T47D (cell line): ENCODE results near the gene SRGAP2B.
"Not testable (repeated sequence)": the region's sequence is repeated elsewhere in the genome, so short reads cannot be mapped to it uniquely, and the experiment has no call there.

Experiments used
- DNase-seq, 2 experiments: peaks; one replicate each; pipeline versions ENCODE4 v3.0.0 to v3.0.0-alpha.2; 2011 to 2012; ENCODE audit warnings: low read depth in 1 of 2, low spot score in 1 of 2
- in situ Hi-C: cut with HindIII; loops from 2 replicates; pipeline ENCODE4 v1.10.0; 2016; ENCODE audit warnings: low sequenced_read_pairs, low pct_unique_long_range_greater_than_20kb

SRGAP2B gene

DNA sequence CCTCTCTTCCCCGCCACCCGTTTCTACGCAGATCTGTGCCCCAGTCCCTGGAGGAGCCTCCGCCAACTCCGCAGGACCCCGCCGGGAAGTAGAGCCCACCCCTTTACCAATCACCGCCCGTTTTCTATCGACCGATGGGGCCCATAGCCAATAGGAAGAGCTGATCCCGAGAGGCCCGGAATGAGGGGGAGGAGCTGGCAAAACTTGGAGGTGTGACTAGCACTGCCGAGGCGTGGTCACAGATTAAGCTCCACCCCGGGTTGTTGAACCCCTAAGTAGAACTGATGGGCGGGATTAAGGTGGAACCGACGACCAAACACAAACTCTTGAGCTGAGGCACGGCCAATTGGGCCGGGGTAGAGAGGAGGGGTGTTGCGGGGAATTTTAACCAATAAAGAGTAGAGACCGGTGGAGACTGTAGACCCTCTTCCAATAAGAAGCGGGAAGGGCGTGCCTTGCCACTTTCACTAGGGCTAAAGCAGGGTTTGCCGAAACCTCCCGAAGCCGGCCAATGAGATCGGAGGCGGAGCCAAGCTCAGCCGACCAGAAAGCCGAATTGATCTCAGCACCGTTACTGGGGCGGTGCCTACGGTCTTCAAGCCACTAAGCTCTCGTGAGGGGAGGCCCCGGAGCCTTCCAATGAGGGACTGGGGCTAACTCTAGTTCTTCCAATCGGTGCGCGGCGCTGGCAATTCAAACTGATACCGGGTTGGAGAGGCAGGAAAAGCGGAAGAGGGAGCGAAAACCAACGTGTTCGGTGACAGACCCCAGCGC is at the start of gene SRGAP2B, which contains the start of gene FAM72D:
TSS of gene SRGAP2B (minus strand) at position 45 of the 774 bp plus-strand sequence. CDS start 2,427 bp downstream, outside the sequence.
TSS of gene FAM72D (plus strand) at position 691 of the 774 bp plus-strand sequence. CDS start 874 bp downstream, outside the sequence.
- in situ Hi-C loops = not testable (repeated sequence)

DNA sequence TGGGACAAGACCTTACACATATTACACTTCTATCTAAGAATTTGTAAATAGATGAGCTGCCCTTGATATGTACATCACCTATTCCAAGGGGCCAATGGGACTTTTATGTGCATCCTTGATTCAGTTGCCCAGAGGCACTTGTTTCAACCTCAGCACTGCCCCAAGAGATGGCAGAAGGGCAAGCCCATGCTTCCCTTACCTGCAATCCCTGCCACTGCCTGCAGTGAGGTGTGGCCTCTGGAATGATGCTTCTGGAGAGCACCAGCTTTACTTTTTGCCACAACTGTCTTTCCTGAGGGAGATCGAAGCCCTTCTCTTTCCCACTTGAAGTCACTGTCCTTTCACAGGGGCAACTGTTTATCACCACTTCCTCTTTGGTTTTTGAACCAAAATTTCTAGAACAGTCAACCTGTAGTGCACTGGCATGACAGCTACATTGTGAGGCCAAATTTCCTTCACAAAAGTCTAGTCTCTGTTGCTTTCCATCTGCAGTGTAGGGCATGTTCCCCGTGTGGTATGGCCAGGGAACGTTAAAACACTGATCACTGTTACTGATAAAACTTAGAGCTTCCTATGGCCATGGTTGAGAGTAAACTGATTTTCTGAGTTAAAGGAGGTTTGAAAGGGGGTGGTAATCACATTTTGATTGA is 49.3 kb upstream of the SRGAP2B start:
- DNase-seq, in situ Hi-C loops: not testable (repeated sequence)

More for the DNA sequence above, at the start of gene SRGAP2B, which contains the start of gene FAM72D:
- DNase-seq = not testable (repeated sequence)

- DNase-seq, in situ Hi-C loops: not testable (repeated sequence)
These were observed 45.4 kb upstream of the SRGAP2B start for GRCh38 chr1:145140549-145140948.

DNA sequence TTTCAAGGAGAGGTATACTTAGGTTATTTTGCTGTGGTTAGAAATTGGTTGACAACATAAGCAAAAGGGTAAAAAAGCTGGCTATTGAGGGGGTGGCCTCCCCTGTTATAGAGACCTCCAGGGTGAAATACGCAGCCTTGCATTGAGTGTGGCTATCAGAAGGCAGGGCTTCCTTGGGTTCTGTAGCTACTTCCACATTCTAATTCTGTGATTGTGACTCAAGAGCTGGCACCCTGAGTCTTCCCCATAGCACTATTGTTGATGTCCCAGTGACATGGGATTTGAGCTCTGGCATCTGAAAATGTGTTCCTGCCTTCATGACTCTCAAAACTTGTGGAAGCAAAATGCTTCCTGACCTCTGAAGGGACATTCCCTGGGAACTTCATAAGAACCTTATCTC is 39.3 kb upstream of the SRGAP2B start:
- DNase-seq, in situ Hi-C loops: not testable (repeated sequence)

DNA sequence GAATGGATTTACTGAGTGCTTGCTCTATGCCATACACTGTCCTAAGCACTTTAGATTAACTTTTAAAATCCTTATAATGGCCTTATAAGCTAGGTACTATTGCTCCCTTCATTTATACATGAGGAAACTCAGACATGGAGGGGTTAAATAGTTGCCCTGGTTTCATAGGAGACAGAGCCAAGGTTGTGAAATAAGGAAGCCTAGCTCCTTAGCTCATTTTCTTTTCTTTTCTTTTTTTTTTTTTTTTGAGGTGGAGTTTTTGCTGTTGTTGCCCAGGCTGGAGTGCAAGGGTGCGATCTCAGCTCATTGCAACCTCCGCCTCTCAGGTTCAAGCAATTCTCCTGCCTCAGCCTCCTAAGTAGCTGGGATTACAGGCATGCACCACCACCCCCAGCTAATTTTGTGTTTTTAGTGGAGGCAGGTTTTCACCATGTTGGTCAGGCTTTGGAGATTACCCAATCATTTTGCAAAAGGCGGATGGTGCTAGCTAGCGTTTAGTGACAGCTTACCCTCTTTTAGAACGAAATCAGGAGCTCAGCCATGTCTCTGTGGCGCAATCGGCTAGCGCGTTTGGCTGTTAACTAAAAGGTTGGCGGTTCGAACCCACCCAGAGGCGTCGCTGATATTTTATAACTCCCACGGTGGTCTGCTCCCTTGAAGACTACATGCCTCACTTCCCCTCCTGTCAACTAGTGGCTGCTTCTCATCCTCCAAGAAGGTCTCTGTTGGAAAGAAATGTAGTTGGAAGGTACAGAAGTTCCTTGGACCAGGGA is 33.8 kb upstream of the SRGAP2B start:
- DNase-seq, in situ Hi-C loops: not testable (repeated sequence)

DNA sequence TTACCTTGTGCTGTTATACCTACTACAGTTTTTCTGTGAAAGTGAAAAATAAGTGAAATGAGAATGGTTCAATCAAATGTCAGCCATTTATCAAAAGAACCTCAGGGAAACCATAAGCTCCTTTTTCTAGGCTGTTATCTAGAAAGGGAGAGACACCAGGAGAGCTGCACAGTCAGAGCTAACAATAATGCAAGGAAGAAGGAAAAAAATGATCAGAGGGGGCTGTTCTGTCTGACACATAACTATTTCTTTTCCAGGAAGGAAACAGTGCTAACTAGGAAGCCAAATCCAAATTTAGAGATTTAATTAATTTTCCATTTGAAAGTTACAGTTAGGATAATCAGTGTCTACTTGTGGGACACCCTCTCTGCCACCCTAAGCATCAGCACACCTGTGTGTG is 32.0 kb upstream of the SRGAP2B start:
- in situ Hi-C loops, DNase-seq: not testable (repeated sequence)

DNA sequence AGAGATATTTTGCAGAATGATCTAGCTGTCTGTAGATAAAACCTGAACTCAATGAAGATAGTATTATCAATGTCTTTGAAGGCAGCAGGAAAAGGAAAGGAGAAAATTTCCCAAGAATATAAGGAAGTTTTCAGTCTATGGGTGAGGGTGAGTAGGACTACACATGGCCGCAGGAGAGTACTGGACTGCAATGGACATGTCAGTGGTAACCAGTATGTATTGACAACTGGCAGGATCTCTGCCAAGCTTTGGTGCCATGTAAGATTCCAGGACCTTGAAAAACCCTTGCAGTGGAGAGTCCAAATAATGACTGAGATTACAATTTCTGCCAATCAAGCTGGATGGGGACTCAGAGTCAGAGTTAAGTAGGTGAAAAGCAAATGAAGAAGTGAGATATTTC is 30.0 kb upstream of the SRGAP2B start:
- in situ Hi-C loops, DNase-seq: not testable (repeated sequence)

- in situ Hi-C loops, DNase-seq: not testable (repeated sequence)
These were observed 29.0 kb upstream of the SRGAP2B start for GRCh38 chr1:145123992-145124641.

DNA sequence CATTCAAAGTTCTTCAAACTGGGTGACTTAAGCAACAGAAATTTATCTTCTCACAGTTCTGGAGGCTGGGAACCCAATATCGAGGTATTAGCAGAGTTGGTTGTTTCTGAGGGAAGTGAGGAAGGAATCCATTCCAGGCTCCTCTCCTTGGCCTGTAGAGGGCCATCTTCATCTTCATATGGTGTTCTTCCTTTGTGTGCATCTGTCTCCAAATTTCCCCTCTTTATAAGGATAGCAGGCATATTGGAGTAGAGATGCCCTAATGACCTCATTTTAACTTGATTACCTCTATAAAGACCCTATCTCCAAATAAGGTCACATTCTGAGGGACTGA is 27.9 kb upstream of the SRGAP2B start:
- DNase-seq, in situ Hi-C loops: not testable (repeated sequence)

DNA sequence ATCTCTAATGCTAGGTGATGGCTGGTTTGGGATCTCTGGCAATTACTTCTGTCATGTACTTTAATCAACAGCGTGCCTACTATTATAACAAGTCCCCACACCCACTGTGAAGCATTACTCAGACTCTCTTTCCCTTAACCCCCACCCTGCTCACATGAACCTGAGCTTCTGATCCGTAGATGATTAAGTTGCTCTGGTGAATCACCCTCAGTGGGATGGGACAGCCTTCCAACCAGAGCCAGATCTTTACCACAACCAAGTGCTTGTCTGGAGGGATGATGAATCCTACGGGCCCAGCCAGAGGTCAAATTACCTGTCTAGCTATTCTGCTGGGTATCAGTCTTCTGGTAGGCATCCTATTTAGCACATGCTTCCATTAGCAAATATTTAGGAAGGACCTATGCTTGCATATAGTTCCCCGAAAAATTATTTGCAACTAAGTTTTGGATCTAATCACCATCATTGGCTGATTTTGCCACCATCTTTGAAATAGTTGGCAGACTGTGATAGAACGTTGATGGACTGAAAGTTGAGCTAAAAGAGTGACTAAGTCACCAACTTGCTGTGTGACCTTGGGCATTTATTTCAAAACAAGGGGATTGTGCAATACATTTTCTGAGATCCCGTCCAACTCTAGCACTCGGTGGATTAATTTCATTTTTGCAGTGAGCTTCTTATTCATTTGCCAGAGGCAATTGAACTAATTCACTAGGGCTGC is 27.4 kb upstream of the SRGAP2B start:
- in situ Hi-C loops, DNase-seq: not testable (repeated sequence)

- DNase-seq, in situ Hi-C loops: not testable (repeated sequence)
These were observed 24.7 kb upstream of the SRGAP2B start for GRCh38 chr1:145119842-145120241.

DNA sequence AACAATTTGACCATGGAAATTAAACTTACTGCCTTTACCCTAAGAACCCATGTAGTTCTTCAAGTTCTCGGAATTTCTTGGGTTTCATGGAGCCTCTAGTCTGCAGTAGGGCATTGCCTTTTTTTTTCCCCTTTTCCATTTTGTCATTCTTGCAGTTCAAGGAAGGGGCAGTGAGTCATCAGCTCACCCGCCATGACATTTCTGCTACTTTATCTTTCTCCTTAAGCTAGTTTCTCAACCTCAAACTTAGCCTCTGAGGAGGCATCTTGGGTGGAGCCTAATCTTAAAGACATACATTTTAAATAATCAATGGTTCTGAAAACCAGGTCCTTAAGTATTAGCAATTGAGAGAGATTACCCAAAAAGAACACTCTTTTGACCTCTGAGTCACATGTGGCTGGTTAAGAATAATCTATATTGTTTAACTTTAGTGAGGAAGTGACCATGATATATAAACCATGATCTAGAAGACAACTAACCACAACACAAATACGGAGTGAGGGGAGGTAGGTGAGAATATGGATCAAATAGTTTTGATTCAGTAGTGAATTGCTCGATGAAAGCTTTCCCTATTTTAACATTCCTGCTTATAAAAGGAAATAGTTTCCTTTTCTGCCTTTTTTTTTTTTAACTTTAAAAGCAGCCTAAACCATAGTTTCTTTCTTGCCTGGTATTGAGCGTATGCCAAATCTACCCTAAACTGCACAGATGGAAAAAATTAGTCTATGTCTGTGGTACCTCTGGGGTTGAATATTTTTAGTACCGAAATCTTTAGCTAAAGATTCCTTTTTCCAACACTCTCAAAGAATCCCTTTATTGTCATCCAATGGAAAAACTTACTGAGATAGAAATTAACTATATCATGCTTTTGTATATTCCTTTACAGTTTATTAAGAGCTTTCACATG is 20.7 kb upstream of the SRGAP2B start:
- DNase-seq, in situ Hi-C loops: not testable (repeated sequence)

GRCh38 chr1:145114560-145115057 is 19.5 kb upstream of the SRGAP2B start:
- DNase-seq, in situ Hi-C loops: not testable (repeated sequence)

DNA sequence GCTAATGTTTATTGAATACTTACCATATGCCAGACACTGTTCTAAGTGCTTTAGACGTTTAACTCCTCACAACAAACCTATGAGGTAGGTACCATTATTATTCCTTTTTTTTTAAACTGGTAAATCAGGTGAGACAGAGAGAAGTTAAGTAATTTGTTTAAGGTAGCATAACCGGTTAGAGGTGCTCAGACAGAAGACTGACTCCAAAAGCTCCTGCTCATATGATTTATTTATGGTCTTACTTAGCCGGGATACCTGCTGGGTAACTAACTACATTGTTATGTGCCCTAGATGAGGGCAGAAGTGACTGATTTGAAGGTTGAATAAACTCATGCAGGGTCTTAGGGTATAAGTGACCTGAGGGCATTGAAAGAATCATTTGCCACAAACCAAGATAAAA is 17.6 kb upstream of the SRGAP2B start:
- in situ Hi-C loops, DNase-seq: not testable (repeated sequence)

DNA sequence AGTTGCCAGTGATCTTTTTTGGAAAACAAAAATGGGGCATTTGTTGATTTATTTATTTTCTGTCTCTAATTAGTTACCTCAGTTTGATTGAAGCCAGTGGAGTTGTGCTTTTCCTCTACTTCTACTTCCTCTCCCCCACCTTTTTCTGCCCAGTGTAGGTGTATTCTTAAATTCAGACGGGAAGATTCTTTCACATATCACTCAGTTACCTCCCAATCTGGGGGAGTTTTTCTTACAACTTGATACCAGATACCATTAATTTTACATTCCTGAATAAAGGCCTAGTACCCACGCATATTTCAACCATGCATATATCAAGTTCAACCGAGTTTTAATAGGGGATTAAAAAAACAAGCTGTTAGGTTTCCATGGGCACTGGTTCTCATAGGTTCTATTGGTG is 16.5 kb upstream of the SRGAP2B start:
- in situ Hi-C loops, DNase-seq: not testable (repeated sequence)

DNA sequence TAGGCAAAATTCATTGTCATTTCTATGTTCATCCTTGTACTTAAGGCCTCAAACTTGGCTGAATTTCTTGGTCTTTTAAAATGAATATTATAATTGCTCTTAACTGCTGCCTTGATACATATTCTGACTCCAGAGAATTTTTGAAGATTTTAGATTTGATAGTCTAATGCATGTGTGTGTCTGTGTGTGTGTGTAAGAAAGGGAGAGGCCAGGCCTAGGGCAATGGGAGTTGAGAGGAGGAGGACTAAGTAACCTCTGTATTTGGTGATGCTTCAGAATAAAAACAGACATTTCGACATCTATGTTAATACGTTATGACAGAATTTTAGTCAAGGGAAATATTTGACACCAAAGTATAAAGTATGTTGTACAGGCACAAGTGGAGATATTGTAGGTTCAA is 8.2 kb upstream of the SRGAP2B start:
- in situ Hi-C loops = not testable (repeated sequence)

More for the DNA sequence above, 8.2 kb upstream of the SRGAP2B start:
- DNase-seq = not testable (repeated sequence)
